Naive thymus-derived CD4-positive, alpha-beta T cell (primary cell): Measurements from ENCODE around the gene ARHGEF17. TPM values are rescaled to one million over a fixed set of nuclear protein-coding genes. Genes with fewer than 3 reads are reported as not detected.
A peak's percentile ranks its signal among the peaks of the same experiment; 100 is the strongest.

Experiments used
- ATAC-seq: fragments of 150-1000 bp; cut with Tn5 transposase; 2 replicates; pipeline ENCODE4 v1.10.0; 2021; ENCODE audit warnings: mild to moderate bottlenecking, moderate library complexity
- CTCF ChIA-PET: fragments of 350-600 bp; sonication (Branson Sonifier 250); formaldehyde crosslinking; loops from one replicate; lab custom pipeline; 2021; ENCODE audit warnings: antibody characterized with exemption; lab: Charles Lee
- POLR2A ChIA-PET: fragments of 350-600 bp; sonication (Branson Sonifier 250); formaldehyde crosslinking; loops from one replicate; lab custom pipeline; 2021; ENCODE audit warnings: antibody characterized with exemption, inconsistent platforms; lab: Charles Lee
- DNase-seq, 9 donors: peaks; one replicate each; pipeline versions ENCODE4 v3.0.0 to v3.0.0-alpha.2; 2020 to 2022; ENCODE audit warnings: mixed read lengths in 1 of 9
- H3K27ac ChIP-seq: one replicate; pipeline ENCODE4 v1.7.0; 2013; ENCODE audit warnings: mild to moderate bottlenecking, low read depth, low read length, moderate library complexity
- H3K27me3 ChIP-seq, 2 donors: one replicate each; pipeline ENCODE4 v1.7.0; 2013; ENCODE audit warnings: low read length in 2 of 2, mild to moderate bottlenecking in 2 of 2, moderate library complexity in 2 of 2; ENCODE audit not compliant: control insufficient read depth in 2 of 2, insufficient read depth in 2 of 2
- H3K36me3 ChIP-seq, 3 experiments: 1 replicate in 2 of 3; 2 replicates in 1 of 3; pipeline ENCODE4 v1.7.0; 2013; ENCODE audit warnings: low read length in 3 of 3, mild to moderate bottlenecking in 3 of 3, moderate library complexity in 1 of 3; ENCODE audit not compliant: insufficient read depth in 3 of 3, control insufficient read depth in 2 of 3
- H3K4me1 ChIP-seq, 2 donors: one replicate each; pipeline ENCODE4 v1.7.0; 2013; ENCODE audit warnings: low read length in 2 of 2, mild to moderate bottlenecking in 2 of 2, moderate library complexity in 1 of 2; ENCODE audit not compliant: control insufficient read depth in 2 of 2, insufficient read depth in 2 of 2
- H3K4me3 ChIP-seq: 2 replicates; pipeline ENCODE4 v1.7.0; 2013; ENCODE audit warnings: mild to moderate bottlenecking, low read length
- H3K9me3 ChIP-seq, 3 experiments: 1 replicate in 2 of 3; 2 replicates in 1 of 3; pipeline ENCODE4 v1.7.0; 2013; ENCODE audit warnings: low read length in 3 of 3; ENCODE audit not compliant: control insufficient read depth in 2 of 3
- H3K27ac Mint-ChIP-seq, 9 donors: one replicate each; pipeline ENCODE4 v1.8.0; 2020 to 2022; ENCODE audit warnings: mixed read lengths in 9 of 9, mild to moderate bottlenecking in 8 of 9, moderate library complexity in 5 of 9, inconsistent platforms in 2 of 9
- H3K27me3 Mint-ChIP-seq, 5 donors: one replicate each; pipeline ENCODE4 v1.8.0; 2021 to 2022; ENCODE audit warnings: mixed read lengths in 5 of 5, mild to moderate bottlenecking in 1 of 5
- H3K36me3 Mint-ChIP-seq, 5 donors: one replicate each; pipeline ENCODE4 v1.8.0; 2020 to 2022; ENCODE audit warnings: mixed read lengths in 5 of 5, mild to moderate bottlenecking in 3 of 5, inconsistent platforms in 1 of 5
- H3K4me1 Mint-ChIP-seq, 7 donors: one replicate each; pipeline ENCODE4 v1.8.0; 2020 to 2022; ENCODE audit warnings: mixed read lengths in 7 of 7, mild to moderate bottlenecking in 3 of 7, inconsistent platforms in 1 of 7
- H3K4me3 Mint-ChIP-seq, 10 donors: one replicate each; pipeline ENCODE4 v1.8.0; 2020 to 2022; ENCODE audit warnings: mild to moderate bottlenecking in 10 of 10, mixed read lengths in 10 of 10, moderate library complexity in 6 of 10, inconsistent platforms in 2 of 10
- H3K9me3 Mint-ChIP-seq, 11 donors: one replicate each; pipeline ENCODE4 v1.8.0; 2020 to 2022; ENCODE audit warnings: mixed read lengths in 11 of 11, mild to moderate bottlenecking in 4 of 11, inconsistent platforms in 1 of 11, moderate library complexity in 1 of 11
- intact Hi-C, 2 donors: fragments of 100-400 bp; cut with micrococcal nuclease; formaldehyde crosslinking; loops; one replicate each; pipeline ENCODE4 v1.15.1; 2023
- polyA plus RNA-seq, 2 donors: library from polyadenylated mRNA; unstranded; fragments of 300-500 nt; fragmentation: Illumina TruSeq; gene quantifications; one replicate each; pipeline ENCODE4 v1.2.3, GENCODE V29; 2021
- total RNA-seq, 6 experiments: library from RNA in 5 of 6; stranded (reverse) in 5 of 6; gene quantifications; 1 replicate in 5 of 6; 2 replicates in 1 of 6; pipeline ENCODE4 v1.2.3 and lab custom pipeline; 2021 to 2026

ARHGEF17 gene
- total and polyA plus RNA-seq, 7 experiments from 2014 or later, result 0.11 to 1.1 (median 0.98) TPM; not detected in 4

DNA sequence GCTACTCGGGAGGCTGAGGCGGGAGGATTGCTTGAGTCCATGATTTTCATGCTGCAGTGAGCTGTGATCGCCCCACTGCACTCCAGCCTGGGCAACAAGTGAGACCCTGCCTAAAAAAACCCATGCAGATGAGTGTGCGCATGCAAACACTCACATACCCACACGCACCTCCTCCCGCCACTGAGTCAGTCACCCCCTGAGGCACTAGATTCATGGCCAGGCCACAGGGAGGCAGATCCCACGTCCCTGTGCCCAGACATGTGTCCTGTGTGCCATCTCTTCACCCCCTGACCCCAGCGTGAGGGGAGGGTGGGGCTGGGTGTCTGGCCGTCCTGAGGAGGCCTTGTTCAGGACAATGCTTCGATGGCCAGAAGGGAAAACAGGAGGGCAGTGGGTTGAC lies 83.6 kb downstream of the ARHGEF17 start:
- ChIA-PET POLR2A (interaction anchor here (1.1 kb wide), 1 partner anchor 43 kb away, joined by 3 read pairs; no protein-coding TSS in a partner anchor), CTCF (interaction anchor here (0.6 to 16.0 kb wide), 2 partner anchors 40 to 675 kb away, joined by 10 to 205 read pairs; no protein-coding TSS in a partner anchor)
- Mint-ChIP-seq H3K9me3 (no peaks in the 10 kb centered on the region), H3K4me3 (no peak overlapping the region), H3K27ac (no peak overlapping the region), H3K27me3 (no peaks in the 10 kb centered on the region), H3K36me3 (peaks cover 0 to 6% (median 0%) of the 10 kb centered on the region in 5 donors), H3K4me1 (peaks cover 11 to 30% (median 19%) of the 10 kb centered on the region in 7 donors)
- peaks cover 0 to 27% (median 3%) of the 10 kb centered on the region in 3 experiments for H3K36me3 ChIP-seq
- peaks cover 0 to 1% of the 10 kb centered on the region in 2 donors for H3K4me1 ChIP-seq
- DNase-seq (no peak), ATAC-seq (no peak)
- H3K9me3 ChIP-seq, result no peaks in the 10 kb centered on the region
- no peaks in the 10 kb centered on the region for H3K27me3 ChIP-seq
- intact Hi-C loops, result loop anchor here in 1 of 2 donors (2.0 kb wide), 1 partner anchor 15 kb away; the partner anchor contains the start of gene RELT
- no peak overlapping the region for H3K4me3 ChIP-seq
- no peak overlapping the region for H3K27ac ChIP-seq

DNA sequence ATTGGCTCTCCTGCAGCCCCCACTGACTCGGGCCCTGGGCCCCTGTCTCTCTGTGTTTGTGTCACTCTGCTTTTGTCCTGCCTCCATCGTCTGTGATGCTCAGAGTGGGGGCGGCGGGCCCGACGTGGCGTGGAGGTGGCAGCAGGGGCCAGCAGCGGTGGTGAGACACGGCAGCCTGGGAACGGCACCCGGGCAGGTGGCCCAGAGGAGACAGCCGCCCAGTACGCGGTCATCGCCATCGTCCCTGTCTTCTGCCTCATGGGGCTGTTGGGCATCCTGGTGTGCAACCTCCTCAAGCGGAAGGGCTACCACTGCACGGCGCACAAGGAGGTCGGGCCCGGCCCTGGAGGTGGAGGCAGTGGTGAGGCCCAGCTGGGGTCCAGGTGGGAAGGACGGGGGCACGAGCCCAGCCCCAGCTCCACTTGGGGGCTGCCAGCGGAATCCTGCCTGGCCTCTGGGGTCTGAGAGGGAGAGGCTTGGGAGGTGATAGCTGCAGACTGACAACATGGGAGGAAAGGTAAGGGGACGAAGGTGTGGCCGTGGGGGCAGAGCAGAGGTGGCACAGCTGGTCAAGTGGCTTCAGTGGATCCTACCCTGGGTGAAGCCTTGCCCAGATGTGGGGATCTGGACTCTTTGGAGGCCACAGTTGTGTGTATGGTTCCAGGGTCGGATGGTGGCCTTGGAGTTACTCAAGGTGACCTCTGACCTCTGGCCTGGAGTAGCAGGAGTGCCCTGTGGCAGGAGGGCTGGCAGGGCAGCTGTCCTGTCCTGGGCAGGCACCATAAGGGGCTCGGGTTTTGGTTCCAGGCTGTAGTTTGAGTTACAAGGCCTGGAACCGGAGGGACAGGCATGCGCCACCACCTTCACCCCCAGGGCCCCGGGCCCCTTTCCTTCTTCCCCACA lies 84.3 kb downstream of the ARHGEF17 start:
- Histone ChIP-seq H3K36me3 (peaks cover 0 to 27% (median 3%) of the 10 kb centered on the region in 3 experiments), H3K27me3 (no peaks in the 10 kb centered on the region), H3K9me3 (no peaks in the 10 kb centered on the region), H3K4me1 (no peaks in the 10 kb centered on the region), H3K27ac (no peak overlapping the region), H3K4me3 (no peak overlapping the region)
- Mint-ChIP-seq H3K4me1 (peaks cover 7 to 29% (median 12%) of the 10 kb centered on the region in 7 donors), H3K27me3 (no peaks in the 10 kb centered on the region), H3K9me3 (no peaks in the 10 kb centered on the region), H3K27ac (peak overlapping the region in 1 of 9 donors; percentile 53), H3K36me3 (peaks cover 0 to 6% (median 0%) of the 10 kb centered on the region in 5 donors), H3K4me3 (no peak overlapping the region)
- ChIA-PET POLR2A (interaction anchor here (1.5 to 1.9 kb wide), 2 partner anchors 15 to 32 kb away, joined by 4 to 7 read pairs; no protein-coding TSS in a partner anchor), CTCF (interaction anchor here (0.6 to 16.0 kb wide), 8 partner anchors 7 to 674 kb away, joined by 4 to 205 read pairs (median 6); no protein-coding TSS in a partner anchor)
- intact Hi-C loops, result loop anchor here (1.0 to 2.0 kb wide), 4 partner anchors 16 to 85 kb away; partner anchors contain the start of gene RELT (in 2 of the 2)
- no peak for ATAC-seq
- no peak for DNase-seq

- H3K27ac ChIP-seq, result no peak overlapping the region
- CTCF ChIA-PET, result interaction anchor here (0.6 to 16.0 kb wide), 12 partner anchors 8 to 612 kb away, joined by 3 to 205 read pairs (median 4); no protein-coding TSS in a partner anchor
- no peak for ATAC-seq
Measured at GRCh38 chr11:73393011-73393380, 84.9 kb downstream of the ARHGEF17 start.

GRCh38 chr11:73393479-73394415 lies 85.7 kb downstream of the ARHGEF17 start:
- intact Hi-C loops, result loop anchor here (1.0 to 2.0 kb wide), 4 partner anchors 17 to 86 kb away; partner anchors contain the start of gene RELT (in 2 of the 2)
- Mint-ChIP-seq H3K4me1 (peaks cover 0 to 21% (median 5%) of the 10 kb centered on the region in 7 donors), H3K9me3 (peaks cover 0 to 1% (median 0%) of the 10 kb centered on the region in 11 donors), H3K27me3 (no peaks in the 10 kb centered on the region), H3K36me3 (peaks cover 0 to 4% (median 0%) of the 10 kb centered on the region in 5 donors), H3K4me3 (peak overlapping the region in 1 of 10 donors; percentile 9), H3K27ac (peak overlapping the region in 7 of 9 donors; percentile 14 to 75 (median 56))
- Histone ChIP-seq H3K36me3 (peaks cover 0 to 35% (median 3%) of the 10 kb centered on the region in 3 experiments), H3K4me1 (no peaks in the 10 kb centered on the region), H3K27ac (no peak overlapping the region), H3K9me3 (no peaks in the 10 kb centered on the region), H3K27me3 (no peaks in the 10 kb centered on the region), H3K4me3 (no peak overlapping the region)
- peak; percentile 69 for ATAC-seq
- POLR2A ChIA-PET, result interaction anchor here (0.6 to 1.9 kb wide), 6 partner anchors 9 to 128 kb away, joined by 3 to 7 read pairs (median 4); no protein-coding TSS in a partner anchor
- CTCF ChIA-PET, result interaction anchor here (0.6 to 16.0 kb wide), 12 partner anchors 9 to 611 kb away, joined by 3 to 205 read pairs (median 4); no protein-coding TSS in a partner anchor
- DNase-seq, result peak; percentile 43 to 74 (median 62)

More at GRCh38 chr11:73393011-73393380, 84.9 kb downstream of the ARHGEF17 start:
- Histone ChIP-seq H3K4me3 (no peak overlapping the region), H3K9me3 (no peaks in the 10 kb centered on the region), H3K4me1 (no peaks in the 10 kb centered on the region), H3K27me3 (no peaks in the 10 kb centered on the region), H3K36me3 (peaks cover 0 to 33% (median 3%) of the 10 kb centered on the region in 3 experiments)
- Mint-ChIP-seq H3K36me3 (peaks cover 0 to 6% (median 0%) of the 10 kb centered on the region in 5 donors), H3K9me3 (peaks cover 0 to 1% (median 0%) of the 10 kb centered on the region in 11 donors), H3K4me3 (no peak overlapping the region), H3K4me1 (peaks cover 4 to 26% (median 10%) of the 10 kb centered on the region in 7 donors), H3K27me3 (no peaks in the 10 kb centered on the region), H3K27ac (peak overlapping the region in 5 of 9 donors; percentile 53 to 75 (median 56))
- no peak for DNase-seq
- POLR2A ChIA-PET, result interaction anchor here (0.6 to 1.9 kb wide), 5 partner anchors 8 to 129 kb away, joined by 3 to 7 read pairs (median 4); no protein-coding TSS in a partner anchor
- intact Hi-C loops, result loop anchor here (1.0 to 2.0 kb wide), 4 partner anchors 16 to 86 kb away; partner anchors contain the start of gene RELT (in 2 of the 2)

- no peaks in the 10 kb centered on the region for H3K4me1 ChIP-seq
- Mint-ChIP-seq H3K27ac (peak overlapping the region in 2 of 9 donors; percentile 13 to 52), H3K36me3 (peaks cover 0 to 4% (median 0%) of the 10 kb centered on the region in 5 donors), H3K9me3 (peaks cover 0 to 1% (median 0%) of the 10 kb centered on the region in 11 donors), H3K4me1 (peaks cover 0 to 14% (median 3%) of the 10 kb centered on the region in 7 donors), H3K4me3 (no peak overlapping the region), H3K27me3 (no peaks in the 10 kb centered on the region)
- intact Hi-C loops, result no loop called here
- ChIA-PET POLR2A (interaction anchor here (1.5 to 1.9 kb wide), 2 partner anchors 35 to 44 kb away, joined by 7 read pairs; no protein-coding TSS in a partner anchor), CTCF (interaction anchor here (1.8 to 16.0 kb wide), 2 partner anchors 43 to 266 kb away, joined by 9 to 205 read pairs; no protein-coding TSS in a partner anchor)
- H3K27me3 ChIP-seq, result no peaks in the 10 kb centered on the region
- no peak overlapping the region for H3K27ac ChIP-seq
- no peaks in the 10 kb centered on the region for H3K9me3 ChIP-seq
- DNase-seq, result peak in 1 of 9 donors; percentile 9
- no peak for ATAC-seq
- peaks cover 0 to 35% (median 3%) of the 10 kb centered on the region in 3 experiments for H3K36me3 ChIP-seq
- H3K4me3 ChIP-seq, result no peak overlapping the region
Measured at GRCh38 chr11:73394416-73395296, 86.6 kb downstream of the ARHGEF17 start.
